GM19324 (cell line): ENCODE data around the gene ZBTB8A.
"Not testable (repeated sequence)": the region's sequence is repeated elsewhere in the genome, so short reads cannot be mapped to it uniquely, and the experiment has no call there.

Source experiments
- ATAC-seq: cut with Tn5 transposase; IDR thresholded peaks from one replicate; pipeline ENCODE4 v1.9.1; 2021; ENCODE audit warnings: mild to moderate bottlenecking, moderate library complexity; ENCODE audit not compliant: unreplicated experiment, low FRiP score

ZBTB8A gene

DNA sequence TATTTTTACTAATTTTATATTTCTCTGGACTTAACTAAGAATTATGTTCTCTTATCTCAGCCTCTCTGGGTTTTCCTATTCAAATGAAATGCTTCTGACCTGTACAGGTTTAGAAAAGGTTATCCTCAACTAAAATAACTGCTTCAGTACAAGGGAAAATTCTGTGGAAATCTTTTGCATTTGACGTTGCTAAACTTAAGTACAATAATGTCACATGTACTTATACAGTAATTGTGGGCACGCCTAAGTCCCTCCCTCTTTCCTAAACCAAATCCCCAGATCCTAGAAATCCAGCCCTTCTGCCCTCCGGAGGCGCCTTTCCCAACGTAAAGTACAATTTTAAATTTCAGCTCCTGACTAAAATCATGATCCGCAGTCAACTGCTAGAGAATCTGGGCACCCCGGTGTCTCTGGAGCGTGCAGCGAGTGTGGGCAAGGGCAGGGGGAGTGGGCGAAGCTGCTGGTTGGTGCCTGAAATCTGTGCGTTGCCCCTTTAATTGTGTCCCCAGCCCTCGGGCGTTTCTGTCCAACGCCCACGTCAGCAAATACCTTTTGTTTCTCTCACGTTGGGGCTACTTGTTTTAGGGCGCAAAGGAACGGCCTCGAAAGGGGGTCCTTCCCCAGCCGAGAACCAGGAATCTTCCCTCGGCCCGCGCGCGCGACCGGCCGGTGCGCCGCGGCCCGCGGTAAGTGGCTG is at the start of gene ZBTB8A:
Gene ZBTB8A (plus strand): TSS at position 541 of the 697 bp plus-strand sequence. CDS start 53,505 bp downstream, outside the sequence.
- no peak for ATAC-seq

DNA sequence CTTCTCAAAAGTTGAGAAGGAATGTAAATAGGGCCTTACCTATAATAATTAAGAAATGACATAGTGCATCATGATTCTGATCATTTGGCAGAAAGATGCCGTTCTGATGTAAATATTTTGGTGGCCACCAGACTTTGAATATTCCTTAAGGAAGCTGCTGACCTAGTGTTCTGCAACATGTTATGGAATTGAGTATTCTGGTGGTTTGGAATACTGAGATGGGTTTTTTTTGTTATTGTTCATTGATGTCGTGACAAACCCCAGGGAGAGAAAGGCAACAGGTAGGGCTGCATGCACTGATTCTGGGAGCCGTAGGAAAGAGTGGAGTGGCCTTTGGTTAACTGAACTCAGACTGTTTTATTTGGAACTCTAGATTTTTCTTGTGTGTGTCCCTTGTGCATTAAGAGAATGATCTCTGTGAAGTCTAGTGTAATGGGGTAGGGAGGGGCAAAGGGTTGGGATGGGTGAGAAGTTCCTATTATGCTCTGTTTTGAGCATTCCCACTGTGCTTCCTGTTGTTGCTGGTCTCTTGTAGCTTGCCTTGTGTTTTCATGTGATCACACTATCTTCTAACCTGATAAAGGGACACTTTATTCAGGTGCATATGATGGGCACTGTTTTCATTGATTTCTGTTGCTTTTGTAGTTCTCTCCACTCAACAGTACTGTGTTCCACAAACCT is 49.3 kb upstream of the ZBTB8A start:
- ATAC-seq, result no peak

DNA sequence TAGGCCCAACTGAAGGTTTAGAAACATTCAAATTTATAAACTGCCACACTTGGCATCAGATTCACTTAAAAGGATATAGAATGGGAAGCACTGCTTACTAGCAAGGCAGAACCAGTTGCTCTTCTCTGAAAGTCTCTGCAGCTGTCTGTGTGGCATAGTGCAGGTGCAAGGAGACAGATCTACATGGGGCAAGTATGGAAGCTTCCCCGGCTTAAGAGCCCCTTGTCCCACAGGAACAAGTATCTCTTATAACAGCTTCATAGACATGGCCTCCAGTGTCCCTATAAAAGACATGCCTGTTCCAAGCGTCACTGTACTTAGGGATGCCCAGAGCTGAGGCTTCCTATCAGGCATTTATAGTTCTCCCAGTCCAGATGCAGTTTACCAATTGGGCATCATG is 47.8 kb upstream of the ZBTB8A start:
- ATAC-seq, result no peak

DNA sequence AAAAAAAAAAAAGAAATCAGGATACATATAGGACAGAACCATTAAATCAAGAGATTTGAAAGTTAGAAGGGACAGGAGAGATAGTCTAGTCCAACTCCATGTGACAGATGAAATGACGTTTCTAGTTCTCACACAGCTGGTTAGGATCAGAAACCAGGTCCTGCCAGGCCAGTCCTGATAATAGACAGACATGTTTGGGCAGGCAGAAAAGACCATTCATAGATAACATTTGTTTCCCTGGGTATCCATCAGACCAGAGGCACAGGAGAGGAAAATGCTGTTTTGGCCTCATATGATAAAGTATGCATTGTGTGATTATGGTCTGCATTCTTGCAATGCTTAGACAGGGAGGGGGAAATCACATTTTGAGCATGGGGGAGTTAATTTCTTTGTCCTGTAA is 45.0 kb upstream of the ZBTB8A start:
- no peak for ATAC-seq

DNA sequence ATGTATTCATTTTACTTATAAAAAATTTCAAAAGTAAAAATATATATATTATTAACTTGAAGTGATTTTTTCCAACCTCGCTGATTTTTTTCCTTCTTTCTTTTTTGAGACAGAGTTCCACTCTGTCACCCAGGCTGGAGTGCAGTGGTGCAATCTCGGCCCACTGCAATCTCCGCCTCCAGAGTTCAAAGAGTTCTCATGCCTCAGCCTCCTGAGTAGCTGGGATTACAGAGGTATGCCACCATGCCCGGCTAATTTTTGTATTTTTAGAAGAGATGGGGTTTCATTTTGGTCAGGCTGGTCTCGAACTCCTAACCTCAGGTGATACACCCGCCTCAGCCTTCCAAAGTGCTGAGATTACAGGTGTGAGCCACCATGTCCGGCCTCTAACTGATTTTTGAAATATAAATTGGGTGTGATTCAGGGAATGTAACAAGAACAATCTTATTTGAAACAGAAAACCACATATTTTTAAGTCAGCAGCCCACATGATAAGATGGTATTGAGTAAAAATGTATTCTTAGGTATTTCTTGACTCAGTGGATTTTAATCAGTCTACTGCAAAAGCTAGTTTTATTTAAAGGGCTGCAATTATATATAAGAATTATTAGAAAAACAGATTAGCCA is 44.4 kb upstream of the ZBTB8A start:
- no peak for ATAC-seq

DNA sequence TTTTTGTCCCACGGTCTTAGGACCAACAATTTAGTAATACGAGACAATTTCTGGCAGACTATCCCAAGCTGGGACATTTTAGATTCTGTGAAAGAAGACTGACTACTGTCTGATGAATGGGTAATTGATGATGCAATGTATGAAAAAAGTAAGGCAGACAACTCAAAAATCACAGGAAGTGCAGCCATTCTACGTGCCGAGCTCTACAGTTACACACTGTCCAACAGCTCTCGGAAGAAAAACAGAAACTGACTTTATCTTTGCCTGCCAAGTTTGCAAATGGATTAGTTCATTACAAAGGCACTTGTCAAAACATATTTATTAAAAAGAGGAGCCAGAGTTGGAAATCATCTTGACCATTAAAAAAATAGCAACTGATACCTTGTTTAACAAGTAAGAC is 43.1 kb upstream of the ZBTB8A start:
- ATAC-seq, result no peak

DNA sequence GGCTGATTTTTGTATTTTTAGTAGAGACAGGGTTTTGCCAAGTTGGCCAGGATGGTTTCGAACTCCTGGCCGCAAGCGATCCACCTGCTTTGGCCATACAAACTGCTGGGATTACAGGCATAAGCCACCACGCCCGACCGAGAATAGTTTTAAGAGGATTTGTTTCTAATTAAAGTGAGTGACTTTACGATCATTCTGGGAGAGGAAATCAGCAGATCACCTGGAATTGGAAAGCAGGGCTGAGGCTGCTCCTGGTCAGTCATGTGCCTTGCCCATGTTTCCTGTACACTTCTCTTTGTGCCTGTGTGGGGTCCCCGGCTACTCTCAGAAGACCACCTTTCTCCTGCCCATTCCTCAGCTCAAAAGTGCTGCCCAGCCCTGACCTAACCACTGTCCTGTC is 40.5 kb upstream of the ZBTB8A start:
- ATAC-seq, result no peak

DNA sequence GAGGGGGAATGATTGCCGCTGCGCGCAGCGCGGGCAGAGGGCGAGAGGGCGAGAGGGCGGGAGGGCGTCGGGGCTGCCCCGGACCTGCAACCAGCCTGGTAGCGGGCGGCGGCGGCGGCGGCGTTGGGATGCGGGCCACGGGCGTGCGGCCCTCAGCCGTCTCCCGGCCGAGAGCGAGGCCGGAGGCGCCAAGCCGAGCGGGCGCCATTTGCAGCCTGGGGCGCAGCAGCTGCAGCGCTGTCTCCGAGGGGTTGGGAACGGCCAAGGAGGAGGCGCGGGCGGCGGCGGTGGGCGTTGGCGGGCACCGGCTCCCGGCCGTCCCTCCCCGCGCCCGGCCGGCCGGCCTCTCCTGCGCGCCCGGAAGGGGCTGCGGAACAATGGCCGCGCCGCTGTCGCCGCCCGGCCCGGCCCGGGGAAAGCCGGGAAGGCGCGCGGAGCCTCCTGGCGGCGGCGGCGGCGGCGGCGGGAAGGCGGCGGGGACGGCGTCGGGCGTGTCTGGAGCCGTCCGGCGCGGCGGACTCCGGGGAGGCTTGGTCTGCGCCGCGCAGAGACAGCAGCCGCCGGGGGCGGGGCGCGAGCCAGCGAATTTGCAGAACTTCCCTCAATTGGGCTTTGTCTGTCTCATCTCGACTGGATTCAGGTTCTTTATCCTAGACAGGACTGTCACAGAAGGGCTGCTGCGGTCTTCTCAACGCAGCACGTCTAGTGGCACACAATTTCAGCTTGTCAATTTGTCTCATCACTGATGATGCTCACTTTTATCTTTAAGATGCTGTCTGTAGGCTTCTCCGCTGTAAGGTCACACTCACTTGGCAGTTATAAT is 38.6 kb upstream of the ZBTB8A start:
- ATAC-seq, result no peak

DNA sequence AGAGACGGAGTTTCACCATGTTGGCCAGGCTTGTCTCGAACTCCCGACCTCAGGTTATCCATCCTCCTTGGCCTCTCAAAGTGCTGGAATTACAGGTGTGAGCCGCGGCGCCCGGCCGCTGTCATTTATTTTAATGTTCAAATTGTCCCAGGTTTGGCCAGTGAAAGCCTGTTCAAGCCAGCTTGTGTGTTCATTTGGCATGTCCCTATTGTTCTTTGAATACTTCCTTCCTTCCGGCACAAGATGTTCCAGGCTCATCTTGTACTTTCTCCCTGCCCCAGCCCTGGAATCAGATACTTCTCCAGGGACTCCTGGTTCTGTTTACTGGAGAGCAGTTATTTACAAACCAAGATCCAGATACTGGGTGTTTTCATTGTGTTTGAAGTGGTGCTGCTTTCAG is 37.4 kb upstream of the ZBTB8A start:
- ATAC-seq, result no peak

DNA sequence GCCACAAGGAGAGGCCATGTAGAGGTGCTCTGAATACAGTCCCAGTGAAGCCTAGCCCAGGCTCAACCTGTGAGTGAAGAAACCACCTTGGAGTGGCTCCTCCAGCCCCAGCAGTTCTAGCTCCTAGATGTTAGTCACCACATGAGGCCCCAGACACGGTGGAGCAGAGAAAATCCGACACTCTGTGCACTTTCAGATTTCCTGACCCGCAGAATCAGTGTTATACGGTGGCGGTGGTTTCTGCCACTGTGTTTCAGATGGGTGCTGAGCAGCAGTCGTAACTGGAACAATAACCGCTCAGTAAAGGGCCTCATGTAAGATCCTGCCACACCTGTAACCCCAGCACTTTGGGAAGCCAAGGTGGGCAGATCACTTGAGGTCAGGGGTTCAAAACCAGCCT is 36.1 kb upstream of the ZBTB8A start:
- ATAC-seq, result no peak

DNA sequence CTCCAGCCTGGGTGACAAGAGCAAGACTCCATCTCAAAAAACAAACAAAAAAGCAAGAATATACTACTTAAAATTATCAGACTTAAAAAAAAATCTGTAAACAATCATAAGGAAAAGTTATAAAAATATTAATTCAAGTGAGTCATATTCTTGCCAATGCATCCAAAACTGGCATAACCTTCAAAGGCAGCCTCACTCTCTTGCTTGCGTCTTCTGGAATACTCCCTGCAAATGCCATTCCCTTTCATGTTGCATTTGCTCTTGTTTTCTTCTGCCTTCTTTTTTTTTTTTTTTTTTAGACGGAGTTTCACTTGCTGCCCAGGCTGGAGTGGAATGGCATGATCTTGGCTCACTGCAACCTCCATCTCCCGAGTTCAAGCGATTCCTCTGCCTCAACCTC is 32.2 kb upstream of the ZBTB8A start:
- ATAC-seq, result no peak

DNA sequence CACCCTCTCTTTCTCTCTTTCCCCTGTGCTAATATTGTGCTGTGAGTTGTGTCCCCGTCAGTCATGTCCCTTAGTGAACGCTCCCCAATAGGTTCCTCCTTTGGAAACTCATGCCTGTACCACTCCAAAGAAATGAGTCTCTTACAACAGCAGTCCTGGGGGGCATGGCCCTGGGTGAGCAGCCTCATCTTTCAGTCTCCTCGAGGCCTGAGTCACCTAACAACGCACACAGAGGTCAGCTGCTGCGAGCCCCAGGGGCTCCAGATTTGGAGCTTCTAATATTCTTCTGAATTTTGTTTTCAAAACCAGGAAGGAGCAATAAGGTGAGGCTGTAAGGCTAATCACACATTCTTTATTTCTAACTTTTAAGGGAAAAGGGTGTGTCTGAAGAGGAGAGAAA is 30.5 kb upstream of the ZBTB8A start:
- no peak for ATAC-seq

DNA sequence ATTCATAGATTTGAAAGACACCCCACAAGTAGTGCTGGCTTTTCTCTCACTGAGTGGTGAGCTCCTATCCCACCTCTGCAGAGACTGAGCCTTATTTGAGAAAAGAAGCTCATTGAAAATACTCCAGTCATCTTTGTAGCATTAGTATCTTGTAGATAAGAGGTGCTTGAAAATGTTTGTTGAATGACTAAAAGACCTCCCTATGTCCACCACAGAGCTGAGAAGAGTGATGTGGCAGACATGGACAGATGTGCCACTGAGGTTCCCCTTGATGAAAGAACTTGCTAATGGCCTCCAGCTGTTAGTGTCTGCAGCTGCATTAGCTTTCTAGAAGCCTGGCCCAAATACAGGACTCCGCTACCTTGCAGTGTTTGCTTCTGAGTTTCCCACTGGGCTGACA is 29.3 kb upstream of the ZBTB8A start:
- ATAC-seq, result no peak

DNA sequence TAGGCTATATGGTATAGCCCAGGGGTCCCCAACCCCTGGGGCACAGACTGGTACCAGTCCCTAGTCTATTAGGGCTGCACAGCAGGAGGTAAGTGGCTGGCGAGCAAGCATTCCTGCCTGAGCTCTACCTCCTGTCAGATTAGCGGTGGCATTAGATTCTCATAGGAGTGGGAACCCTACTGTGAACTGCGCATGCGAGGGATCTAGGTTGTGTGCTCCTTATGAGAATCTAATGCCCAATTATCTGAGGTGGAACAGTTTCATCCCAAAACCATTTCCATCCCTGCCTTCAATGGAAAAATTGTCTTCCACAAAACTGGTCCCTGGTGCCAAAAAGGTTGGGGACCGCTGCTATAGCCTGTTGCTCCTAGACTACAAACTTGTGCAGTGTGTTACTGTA is 22.8 kb upstream of the ZBTB8A start:
- no peak for ATAC-seq

DNA sequence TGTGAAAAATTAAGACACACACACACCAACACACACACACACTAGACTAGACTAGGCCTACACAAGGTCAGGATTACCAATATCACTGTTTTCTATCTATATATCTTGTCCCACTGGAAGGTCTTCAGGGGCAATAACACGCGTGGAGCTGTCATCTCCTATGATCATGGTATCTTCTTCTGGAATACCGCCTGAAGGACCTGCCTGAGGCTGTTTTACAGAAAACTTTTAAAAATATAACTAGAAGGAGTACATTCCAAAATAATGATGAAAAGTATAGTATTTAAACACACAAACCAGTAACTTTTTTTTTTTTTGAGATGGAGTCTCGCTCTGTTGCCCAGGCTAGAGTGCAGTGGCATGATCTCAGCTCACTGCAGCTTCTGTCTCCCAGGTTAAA is 20.3 kb upstream of the ZBTB8A start:
- ATAC-seq, result no peak

DNA sequence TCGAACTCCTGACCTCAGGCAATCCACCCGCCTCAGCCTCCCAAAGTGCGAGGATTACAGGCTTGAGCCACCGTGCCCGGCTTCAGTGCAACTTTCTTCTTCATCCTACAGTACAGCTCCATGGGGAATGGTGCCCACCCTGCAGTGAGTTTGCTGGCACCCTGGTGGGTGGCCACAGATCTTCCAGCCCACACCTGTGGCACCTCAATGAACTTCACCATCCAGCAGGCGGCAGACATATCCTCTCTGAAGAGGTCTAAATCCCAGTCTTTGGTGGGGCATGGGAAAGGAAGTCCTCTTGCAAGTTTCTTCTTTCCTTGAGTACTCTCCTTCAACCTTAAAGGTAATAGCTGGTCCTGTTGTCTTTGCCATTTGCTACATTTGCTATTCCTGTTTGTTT is 18.1 kb upstream of the ZBTB8A start:
- ATAC-seq, result no peak

DNA sequence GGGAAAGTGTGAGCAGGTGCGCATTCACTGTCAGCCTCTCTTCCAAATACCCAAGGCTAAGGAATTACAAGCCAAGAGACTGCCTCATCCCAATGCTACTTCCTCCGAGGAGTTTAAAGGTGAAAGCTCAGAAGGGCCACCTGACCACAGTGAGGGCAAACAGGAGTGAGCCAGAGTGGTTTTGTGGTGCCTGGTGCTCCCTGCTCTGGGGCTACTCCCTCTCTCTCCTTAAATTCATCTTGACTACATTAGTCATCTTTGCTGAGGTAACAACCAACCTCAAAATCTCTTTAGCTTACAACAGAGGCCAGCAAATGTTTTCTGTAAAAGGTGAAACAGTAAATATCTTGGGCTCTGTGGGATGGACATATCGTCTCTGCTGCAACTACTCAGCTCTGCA is 14.2 kb upstream of the ZBTB8A start:
- ATAC-seq, result no peak

DNA sequence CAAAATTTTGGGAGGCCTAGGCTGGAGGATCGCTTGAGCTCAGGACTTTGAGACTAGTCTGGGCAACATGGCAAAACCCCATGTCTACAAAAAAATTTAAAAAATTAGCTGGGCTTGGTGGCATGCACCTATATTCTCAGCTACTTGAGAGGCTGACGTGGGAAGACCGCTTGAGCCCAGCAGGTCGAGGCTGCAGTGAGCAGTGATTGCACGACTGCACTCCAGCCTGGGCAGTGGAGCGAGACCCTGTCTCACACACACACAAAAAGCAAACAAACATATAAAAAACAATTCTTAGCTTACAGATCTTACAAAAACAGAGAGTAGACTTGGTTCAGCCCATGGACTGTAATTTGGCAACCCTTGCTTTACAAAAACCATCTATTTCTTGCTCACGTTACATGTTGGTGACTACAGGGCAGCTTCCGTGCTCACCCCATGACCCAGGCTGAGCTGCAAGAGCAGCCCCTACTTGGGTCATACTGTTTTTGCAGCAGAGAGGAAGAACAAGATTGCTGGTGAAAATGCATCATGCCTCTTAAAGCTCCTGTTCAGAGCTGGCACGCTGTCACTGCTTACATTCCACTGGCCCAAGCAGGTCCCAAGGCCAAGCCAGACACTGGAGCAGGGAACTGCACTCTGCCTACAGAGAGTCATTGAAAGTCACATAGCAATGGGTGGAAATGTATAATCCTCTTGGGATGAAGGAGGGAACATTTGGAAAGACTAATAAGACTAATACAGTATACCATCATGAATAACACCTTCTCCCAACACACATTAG is 13.4 kb upstream of the ZBTB8A start:
- ATAC-seq, result no peak

DNA sequence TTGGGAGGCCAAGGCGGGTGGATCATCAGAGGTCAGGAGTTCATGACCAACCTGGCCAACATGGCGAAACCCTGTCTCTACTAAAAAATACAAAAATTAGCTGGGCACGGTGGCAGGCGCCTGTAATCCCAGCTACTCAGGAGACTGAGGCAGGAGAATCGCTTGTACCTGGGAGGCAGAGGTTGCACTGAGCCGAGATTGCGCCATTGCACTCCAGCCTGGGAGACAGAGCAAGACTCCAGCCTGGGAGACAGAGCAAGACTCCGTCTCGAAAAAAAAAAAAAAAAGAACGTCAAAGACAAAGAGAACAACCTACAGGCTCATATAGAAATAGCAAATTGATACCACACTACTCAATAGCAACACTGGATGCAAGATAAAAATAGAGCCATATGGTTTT is 10.7 kb upstream of the ZBTB8A start:
- not testable (repeated sequence) for ATAC-seq

DNA sequence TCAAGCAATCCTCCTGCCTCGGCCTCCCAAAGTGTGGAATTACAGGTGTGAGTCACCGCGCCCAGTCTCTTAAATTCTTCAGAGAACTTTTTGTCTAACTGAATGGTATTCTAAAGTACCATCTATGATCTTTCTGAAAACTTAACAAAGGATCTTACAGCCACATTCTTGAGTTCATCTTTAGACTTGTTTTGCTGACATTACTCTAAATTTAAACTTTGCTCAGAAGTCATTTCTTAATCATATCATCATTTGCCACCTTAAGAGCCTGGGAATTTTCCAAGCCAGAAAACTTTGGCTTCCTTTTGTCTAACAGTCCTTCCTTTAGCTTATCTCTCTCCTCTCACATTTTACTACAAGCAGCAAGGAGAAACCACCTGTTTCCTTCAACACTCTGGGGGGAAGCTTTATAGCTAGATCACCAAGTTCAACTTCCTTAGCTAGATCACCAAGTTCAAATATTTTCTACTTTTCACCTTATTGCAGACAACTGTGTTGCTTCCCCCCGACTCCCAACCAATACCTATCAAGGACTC is 5.4 kb upstream of the ZBTB8A start:
- no peak for ATAC-seq
